GM11168 (cell line): Measurements from ENCODE around the gene LPP.

Experiments used
- in situ Hi-C: fragments of 300-500 bp; cut with MboI; formaldehyde crosslinking; loops from one replicate; pipeline ENCODE4 v1.12.0; 2022; ENCODE audit warnings: low sequenced_read_pairs; ENCODE audit not compliant: unreplicated experiment

Gene LPP

DNA sequence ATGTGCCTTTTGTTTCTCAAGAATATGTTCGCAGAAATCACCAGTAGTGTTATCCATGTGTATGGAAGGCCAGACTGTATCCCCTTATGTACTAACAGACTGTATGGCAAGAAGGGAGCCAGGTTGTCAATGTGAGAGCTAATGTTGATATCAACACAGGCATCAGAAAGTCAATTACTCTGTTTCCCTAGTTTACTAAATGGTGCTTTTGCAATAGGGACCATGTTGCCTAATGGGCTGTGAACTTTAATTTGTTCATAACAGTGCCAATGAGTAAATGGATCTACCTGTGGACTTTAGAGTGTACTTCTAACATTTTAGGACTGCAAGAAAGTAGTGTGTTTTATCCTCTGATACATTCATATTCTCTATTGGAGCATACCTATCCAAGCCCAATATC, 586.1 kb downstream of the LPP start:
- in situ Hi-C loops: no loop called here

- in situ Hi-C loops: no loop called here
Measured at GRCh38 chr3:188742755-188743550, 589.0 kb downstream of the LPP start.

DNA sequence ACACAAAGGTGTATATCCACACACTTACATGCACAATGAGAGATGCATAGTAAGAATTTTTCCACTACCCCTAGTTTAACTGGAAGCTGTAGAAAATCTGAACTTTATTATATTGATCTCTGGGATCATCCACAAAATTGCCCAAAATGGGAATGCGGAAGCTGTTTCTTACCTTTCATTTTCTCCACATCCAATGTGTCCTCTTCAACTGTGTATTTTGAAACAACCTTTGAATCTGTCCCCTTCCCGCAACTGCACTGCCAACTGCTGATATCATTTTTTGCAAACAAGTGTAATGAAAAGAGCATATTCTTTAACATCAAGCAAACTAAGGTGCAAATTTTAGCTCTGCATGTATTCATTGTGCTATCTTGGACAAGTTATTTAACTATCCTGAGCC, 590.2 kb downstream of the LPP start:
- in situ Hi-C loops: no loop called here

- in situ Hi-C loops: no loop called here
Measured at GRCh38 chr3:188745031-188745430, 591.1 kb downstream of the LPP start.

- in situ Hi-C loops: no loop called here
Measured at GRCh38 chr3:188746291-188746783, 592.4 kb downstream of the LPP start.

DNA sequence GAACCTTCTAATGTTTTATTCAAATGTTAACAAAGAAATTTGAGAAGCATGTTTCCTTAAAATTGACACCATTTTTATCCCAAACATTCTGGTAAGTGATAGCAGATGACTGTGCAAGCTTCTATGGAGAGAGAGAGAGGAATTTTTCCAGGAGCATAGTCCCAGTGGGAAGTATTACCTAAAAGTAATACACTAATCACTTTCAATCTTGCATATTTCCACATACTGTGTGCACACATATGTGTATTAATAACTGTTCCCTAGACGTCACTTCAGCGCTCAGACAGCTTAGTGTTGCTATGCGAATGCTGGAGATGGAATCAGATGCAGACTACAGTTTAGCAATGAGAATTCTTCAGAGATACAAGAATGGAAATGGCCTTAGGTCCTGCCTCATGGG, 593.5 kb downstream of the LPP start:
- in situ Hi-C loops: no loop called here

DNA sequence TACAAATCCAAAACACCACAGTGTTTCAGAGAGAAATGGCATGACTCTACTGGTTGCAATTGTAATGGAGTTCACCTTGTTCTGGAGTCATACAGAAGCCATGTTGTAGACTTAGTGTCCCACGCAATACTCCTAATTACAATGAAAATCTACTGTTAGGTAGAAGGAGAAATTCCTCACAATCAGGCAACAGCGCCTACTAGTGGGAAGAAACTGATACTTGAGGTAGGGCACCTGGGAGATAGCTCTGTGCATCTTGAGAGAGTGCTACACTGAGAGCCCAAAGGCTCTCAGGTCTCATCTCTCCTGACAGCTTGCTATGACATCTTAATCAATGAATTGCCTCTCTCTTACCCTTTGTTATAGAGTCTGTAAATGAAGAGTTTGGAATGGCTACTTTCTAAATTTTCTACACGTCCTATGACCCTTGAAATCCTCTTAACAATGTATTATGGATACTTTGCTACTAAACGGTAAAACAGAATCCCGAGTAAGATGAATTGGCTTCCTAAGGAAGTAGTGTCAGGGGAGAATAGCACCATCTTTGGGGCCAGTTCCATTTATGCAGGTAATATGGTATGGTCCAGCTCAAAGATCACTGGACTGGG, 595.2 kb downstream of the LPP start:
- in situ Hi-C loops: no loop called here

- in situ Hi-C loops: loop anchor here (5.0 kb wide), 1 partner anchor 1008 kb away; no protein-coding TSS in a partner anchor
Measured at GRCh38 chr3:188749830-188750229, 595.9 kb downstream of the LPP start.

- in situ Hi-C loops: loop anchor here (5.0 kb wide), 1 partner anchor 1008 kb away; no protein-coding TSS in a partner anchor
Measured at GRCh38 chr3:188750617-188751016, 596.7 kb downstream of the LPP start.

DNA sequence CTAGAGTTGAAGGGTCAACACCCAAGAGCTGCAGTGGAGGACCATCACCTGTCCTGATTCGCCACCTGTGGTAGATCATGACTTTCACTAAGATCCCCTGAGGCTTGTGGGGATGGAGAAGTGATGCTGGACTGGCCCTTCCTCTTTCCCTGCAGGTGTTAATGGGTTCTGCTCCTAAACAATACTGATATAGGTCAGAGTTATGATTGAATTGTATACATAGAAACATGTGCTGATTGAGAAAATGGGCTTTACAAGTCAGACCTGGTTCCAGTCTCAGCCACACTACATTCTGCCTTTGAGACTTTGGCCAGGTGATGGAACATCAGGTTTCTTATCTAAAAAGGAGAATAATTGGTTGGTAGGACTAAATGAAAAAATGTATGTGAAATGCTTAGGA, 598.9 kb downstream of the LPP start:
- in situ Hi-C loops: loop anchor here (5.0 kb wide), 1 partner anchor 1011 kb away; no protein-coding TSS in a partner anchor

DNA sequence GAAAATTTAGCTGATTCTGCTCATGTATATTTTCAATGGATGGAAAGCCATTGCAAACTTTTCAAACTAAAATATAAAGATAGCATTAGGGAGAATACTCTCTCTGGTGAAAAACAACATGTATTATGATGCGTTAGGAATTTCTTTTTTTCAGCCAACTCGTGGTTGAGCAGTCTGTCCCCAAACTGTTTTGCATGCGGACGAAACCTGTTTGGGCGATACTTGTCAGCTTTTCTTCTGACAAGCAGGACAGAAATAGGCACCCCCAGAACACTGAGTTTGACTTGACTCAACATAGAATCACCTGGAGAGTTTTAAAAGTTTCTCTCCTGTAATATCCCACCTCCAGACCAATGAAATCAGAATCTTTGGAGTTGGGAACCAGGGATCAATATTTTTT, 600.3 kb downstream of the LPP start:
- in situ Hi-C loops: loop anchor here (5.0 kb wide), 1 partner anchor 1012 kb away; no protein-coding TSS in a partner anchor

GRCh38 chr3:188756241-188756640, 602.3 kb downstream of the LPP start:
- in situ Hi-C loops: no loop called here

- in situ Hi-C loops: no loop called here
Measured at GRCh38 chr3:188759336-188760005, 605.5 kb downstream of the LPP start.

GRCh38 chr3:188760408-188760807, 606.5 kb downstream of the LPP start:
- in situ Hi-C loops: no loop called here

DNA sequence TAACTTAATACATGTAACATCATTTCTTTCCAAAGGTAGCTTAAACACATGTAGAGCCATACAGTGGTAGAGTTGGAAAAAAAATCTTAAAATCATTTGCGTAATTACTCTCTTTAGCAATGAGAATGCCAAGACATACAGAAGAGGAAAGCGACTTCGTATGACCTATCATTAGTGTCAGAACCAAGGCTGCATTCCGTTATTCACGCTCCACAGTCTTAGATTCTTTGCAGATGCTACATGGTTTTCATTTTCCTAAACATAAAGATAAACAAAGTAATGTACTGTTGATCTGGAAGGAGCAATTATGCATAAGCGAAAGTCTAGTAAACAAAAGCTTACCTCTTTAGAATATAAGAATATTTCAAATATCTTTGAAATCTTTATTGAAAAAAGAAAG, 607.5 kb downstream of the LPP start:
- in situ Hi-C loops: no loop called here

DNA sequence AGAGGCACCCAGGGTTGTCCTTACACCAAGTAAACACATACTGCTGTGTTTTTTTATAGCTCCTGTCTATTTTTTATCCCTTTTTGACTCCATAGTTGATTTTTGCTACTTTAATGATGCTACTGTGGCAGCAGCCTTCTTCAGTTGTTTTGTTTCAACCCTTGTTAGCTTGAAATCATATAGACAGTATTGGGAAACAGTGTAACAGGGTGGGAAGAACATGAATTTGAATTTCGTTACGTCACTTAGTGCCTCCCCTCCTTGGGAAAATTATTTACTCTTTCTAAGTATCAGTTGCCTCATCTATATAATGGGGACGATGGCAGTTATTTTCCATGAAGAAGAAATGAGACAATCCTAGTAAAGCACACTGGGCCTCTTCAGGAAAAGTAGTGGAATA, 608.0 kb downstream of the LPP start:
- in situ Hi-C loops: no loop called here

DNA sequence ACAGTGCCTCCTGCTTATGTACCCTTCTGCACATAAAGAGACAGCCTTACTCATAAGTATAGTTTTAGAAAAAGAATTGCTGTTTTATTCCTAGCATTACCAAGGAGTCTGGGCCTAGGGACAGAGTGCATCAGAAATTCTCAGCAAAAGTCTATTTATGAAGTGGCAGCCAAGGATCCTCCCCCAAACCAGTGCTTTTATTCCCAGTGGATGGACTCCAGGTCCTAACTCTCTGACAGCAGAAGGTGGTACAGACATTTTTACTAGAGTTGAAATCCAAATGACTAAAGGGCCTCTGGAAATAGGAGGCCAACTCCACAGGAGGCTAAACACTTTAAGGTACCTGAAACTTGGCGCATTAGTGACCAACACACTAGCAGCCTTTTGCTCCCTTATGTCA, 610.7 kb downstream of the LPP start:
- in situ Hi-C loops: no loop called here

- in situ Hi-C loops: no loop called here
Measured at GRCh38 chr3:188769831-188770230, 615.9 kb downstream of the LPP start.

DNA sequence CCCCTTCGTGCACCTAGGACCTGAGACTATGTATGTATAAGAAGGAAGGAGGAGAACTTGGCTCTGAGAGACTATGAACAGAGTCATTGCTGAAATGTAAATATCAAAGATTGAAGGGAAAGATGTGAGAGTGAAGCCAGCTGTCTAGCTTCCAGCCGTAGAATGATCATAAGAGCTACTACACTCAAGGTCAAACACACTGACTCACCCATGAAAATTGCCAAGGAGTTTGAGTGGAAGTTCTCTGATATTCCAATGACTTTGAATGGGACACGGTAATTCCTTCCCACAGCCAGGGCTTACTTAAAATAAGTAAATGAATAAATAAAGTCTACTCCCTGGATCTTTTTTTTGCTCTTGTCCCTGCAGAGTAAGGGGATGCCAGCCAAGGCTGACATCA, 618.9 kb downstream of the LPP start:
- in situ Hi-C loops: no loop called here

GRCh38 chr3:188775412-188775811, 621.5 kb downstream of the LPP start:
- in situ Hi-C loops: no loop called here

GRCh38 chr3:188776447-188776846, 622.5 kb downstream of the LPP start:
- in situ Hi-C loops: no loop called here
